GM18873 (cell line): ENCODE results near the gene DSCAML1.

ENCODE experiments used
- ATAC-seq: cut with Tn5 transposase; IDR thresholded peaks from one replicate; pipeline ENCODE4 v1.9.1; 2021; ENCODE audit warnings: mild to moderate bottlenecking, moderate library complexity, moderate number of reproducible peaks; ENCODE audit not compliant: unreplicated experiment, low FRiP score

DSCAML1 gene

GRCh38 chr11:117625237-117625636 lies 171.8 kb downstream of the DSCAML1 start:
- no peak for ATAC-seq

DNA sequence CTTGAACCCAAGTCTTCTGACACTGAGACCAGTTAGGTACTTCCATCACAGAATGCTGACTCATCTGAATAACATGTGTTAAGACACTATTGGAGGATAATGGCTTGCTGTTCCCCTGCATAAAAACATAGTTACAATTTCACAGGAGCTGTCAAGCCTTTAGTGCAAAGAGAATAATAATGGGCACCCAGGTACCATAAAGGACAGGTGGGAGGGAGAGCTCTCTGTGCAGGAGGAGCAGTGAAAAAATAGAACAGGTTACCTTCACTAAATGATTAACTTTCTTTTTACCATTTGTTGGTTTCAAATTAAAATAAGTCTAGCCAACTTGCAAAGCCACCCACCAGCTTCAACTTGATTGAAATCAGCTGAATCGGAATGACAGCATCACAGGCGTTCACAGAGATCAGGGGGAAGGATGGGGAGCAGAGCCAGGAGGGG lies 173.2 kb downstream of the DSCAML1 start:
- ATAC-seq = no peak

DNA sequence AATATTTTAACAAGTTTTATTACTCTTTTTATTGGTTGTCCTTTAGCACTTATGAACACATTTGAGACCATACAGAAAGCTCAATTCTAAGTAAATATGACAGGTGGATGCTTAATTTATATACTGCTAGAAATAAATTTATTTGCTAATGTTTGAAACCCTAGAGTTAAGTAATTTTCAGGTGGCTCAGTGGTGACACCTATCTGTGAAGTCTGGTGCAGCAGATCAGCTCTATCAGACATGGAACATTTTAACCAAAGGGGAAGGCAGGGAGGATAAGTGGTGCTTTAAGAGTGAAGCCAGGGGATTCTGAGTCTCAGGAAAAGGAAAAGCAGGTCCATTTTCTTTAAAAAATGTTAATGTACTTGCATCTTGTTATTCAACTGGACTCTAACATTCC lies 175.8 kb downstream of the DSCAML1 start:
- no peak for ATAC-seq

- ATAC-seq = no peak
Observed at GRCh38 chr11:117620659-117621058, 176.4 kb downstream of the DSCAML1 start.

DNA sequence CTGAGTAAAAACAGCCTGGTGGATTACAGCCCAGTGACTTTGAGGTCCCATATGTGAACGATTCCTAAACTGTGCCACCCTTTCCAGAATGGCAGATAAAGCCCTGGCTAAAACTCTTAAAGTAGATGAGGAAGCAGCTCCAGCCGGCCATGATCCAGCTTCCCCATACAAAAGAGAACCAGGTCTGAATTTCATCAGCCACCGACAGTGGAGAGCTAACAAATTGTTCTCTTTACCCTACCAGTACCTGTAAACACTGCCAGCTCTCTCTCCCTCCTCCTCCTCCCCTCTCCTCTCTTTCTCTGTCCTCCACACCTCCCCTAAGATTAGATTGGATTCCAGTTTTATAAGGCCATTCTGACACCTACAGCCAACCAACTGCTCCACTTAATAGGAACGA lies 176.9 kb downstream of the DSCAML1 start:
- ATAC-seq = no peak

- no peak for ATAC-seq
Observed at GRCh38 chr11:117619661-117620060, 177.4 kb downstream of the DSCAML1 start.

DNA sequence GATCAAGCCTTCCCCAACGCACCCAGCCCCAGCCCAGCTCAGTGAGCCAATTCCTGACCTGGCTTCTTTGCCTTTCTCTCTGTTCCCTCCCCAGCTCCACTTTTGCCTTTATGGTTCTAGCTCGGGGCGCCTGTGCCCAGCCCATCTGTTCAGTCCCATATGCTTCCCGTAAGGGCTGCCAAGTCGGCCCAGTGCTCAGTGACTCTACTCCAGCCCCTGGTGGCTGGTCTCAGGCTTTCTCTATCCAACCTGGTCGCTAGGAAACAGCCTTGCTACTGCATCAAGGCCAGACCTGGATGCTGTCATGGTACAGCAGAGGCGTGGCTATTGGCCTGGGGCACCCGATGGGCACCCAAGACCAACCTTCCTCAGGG lies 178.0 kb downstream of the DSCAML1 start:
- ATAC-seq = no peak

GRCh38 chr11:117618302-117618981 lies 178.6 kb downstream of the DSCAML1 start:
- ATAC-seq = no peak

- ATAC-seq = no peak
Observed at GRCh38 chr11:117616979-117617378, 180.0 kb downstream of the DSCAML1 start.

DNA sequence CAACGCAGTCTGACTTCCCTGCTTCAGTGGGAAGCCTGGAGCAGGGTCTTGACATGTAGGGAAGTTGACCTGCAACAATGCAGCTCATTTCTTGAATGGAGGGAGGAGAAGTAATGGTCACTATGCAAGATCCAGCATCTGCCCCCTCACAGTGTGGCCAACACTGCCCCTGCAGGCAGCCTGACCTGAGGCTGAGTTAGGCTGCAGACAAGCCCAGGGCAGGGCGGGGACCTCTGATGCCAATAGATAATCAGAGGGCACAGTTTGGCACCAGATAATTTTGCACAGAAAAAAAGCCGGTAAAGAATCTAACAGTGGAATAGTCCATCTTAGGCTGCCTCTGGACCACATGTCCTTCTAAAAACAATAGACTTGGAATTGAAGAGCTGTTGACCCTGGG lies 182.3 kb downstream of the DSCAML1 start:
- no peak for ATAC-seq

DNA sequence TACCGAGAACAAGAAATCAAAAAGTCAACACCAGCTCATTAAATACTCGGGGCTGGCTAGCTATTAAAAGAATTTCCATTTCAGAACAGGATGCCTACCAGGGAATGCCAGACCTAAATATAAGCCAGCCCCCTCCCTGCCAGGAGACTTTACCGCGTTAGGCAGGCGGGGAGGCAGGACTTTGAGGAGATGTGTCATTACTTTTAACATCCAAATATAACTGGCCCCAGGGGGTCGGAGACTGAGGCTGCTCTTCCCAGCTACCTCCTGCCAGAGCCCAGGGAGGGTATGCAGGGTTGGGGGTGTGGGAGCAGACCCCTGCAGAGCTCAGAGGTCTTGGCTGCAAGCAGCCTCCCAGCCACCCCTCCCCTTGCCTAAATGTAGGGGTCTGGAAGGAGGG lies 183.5 kb downstream of the DSCAML1 start:
- ATAC-seq = no peak

- ATAC-seq = no peak
Observed at GRCh38 chr11:117612177-117612576, 184.8 kb downstream of the DSCAML1 start.

DNA sequence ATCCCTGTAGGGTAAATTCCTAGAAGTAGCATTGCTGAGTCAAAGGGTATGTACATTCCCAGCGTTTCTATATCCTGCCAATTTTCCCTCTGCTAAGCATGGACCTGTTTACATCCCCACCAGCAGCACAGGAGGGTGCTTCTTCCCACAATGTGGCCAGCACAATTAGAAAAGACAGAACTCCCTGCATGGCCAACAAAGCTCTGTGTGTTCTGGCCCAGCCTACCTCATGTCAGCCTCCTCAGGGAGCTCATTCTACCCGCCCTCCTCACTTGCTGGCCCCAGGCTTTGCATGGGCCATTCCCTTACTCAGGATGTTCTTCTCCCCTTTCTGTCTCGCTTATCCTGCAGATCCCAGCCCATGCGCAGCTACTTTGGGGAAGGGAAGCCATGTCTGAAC lies 186.1 kb downstream of the DSCAML1 start:
- ATAC-seq = no peak

DNA sequence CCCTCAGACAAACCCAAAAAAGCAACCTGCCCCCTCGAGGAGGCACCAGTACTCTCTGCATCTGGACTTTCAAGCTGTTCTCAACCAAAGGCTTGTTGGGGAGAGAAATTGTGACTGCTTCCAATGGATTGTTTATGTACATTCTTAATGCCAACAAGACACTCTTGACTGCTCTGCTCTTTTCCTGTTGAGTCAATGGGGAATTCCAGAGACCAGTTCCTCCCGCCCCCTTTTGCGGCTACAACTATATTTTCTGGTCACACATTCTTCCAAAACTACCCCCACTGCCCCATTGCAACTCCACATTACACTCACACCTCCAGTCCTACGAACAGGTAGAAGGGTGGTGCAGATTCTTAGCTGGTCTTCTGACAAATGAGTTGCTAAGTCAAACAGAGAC lies 187.0 kb downstream of the DSCAML1 start:
- ATAC-seq = no peak

DNA sequence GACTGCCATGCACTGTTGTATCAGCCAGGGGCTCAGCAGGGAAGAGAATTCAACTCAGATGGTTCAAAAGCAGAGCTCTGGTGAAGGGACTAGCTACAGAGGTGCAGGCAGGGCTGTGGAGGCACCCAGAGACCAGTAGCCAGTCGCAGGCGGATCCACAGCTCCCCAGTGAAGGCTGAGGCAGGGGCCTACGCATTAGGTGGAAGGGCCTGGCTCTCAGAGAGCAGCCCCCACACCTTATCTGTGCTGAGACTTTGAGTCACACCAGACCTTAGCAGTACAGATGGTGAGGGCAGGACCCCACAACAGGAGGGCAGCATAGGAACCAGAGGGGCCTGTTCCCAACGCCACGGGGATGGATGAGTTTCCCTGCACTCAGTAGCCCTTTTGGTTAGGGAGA lies 189.6 kb downstream of the DSCAML1 start:
- no peak for ATAC-seq

DNA sequence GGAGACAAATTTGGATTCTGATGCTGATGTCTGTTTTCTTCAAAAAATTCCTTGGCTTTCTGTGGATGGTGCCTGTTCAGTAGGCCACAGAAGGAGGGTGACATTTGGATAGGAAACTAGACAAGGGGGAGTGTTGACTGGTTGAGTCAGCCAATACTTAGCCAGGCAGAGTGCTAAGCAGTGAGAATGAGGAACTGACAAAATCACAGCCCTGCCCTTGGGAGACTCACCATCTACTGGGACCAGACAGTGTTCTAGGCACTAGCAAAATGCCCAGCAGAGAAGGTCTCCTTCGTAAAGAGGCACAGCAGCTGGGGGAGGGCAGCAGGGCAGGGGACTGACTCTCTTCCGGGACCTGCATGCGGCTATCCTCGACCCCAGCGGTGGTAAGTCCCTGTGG lies 190.2 kb downstream of the DSCAML1 start:
- no peak for ATAC-seq

DNA sequence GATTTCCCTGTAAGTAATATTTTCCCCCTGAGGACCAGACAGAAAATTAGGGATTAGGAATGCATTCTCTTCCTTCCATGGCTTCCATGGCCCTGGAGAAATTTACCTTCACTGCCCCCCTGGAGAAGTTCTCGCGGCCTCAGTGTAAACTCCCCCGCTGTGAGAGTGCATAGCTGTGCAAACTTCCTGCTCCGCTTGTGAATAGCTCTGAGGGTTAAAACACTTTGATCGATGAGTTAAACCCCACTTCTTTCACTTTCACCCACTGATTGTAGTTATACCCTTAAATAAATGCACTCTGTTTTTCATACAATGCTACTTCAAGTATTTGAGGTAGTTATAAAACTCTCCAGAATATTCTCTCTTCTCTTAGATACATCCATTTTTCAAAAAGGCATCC lies 190.8 kb downstream of the DSCAML1 start:
- no peak for ATAC-seq

- ATAC-seq = no peak
Observed at GRCh38 chr11:117605331-117605730, 191.7 kb downstream of the DSCAML1 start.

DNA sequence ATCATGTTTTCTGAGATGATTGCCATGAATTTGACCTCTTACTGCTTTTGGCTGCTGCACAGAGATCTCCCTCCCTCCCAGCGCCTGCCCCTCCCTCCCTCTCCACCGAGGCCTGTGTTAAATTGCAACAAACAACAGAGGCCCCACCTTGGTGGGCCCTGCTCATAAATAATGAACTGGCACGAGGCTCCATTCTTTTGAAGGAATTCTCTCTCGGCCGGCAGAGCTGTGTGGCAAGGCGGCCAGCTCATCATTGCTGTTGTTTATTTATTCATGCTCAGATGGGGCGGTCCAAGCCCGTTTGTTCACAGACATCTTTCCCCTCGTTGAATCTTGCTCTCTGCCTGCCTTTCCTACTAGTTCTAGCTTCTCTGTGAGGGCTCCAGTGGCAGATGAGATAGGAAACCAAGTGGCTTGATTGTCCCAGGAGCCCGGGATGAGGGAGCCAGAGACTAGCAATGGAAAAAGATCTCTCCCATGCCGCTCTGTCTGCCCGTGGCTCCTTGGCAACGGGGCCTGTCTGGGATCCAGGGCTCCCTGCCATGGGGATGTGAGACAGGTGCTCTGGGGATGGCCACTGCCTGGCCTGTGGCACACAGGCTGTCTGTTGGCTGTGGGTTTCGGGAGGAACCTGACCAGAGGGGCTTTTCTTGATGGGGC lies 192.6 kb downstream of the DSCAML1 start:
- no peak for ATAC-seq

DNA sequence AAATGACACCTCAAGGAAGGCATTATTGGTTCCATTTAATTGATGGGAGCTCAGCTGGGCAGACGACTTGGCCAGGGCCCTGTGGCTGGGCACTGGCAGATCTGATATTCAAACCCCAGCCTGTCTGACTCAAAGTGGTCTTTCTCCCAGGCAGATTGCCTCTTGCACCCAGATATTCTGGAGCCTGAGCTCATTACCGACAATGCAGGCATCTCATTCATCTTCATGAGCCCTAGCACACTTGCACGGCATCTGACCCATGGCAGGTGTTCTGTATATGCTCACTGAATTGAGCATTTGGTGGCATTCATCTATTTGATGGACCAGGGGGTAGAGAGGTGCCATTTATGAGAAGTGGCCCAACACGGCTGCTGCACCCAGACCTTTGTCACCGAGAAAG lies 193.1 kb downstream of the DSCAML1 start:
- ATAC-seq = no peak

- ATAC-seq = no peak
Observed at GRCh38 chr11:117601006-117601708, 195.9 kb downstream of the DSCAML1 start.
